Naive thymus-derived CD4-positive, alpha-beta T cell (primary cell): ENCODE measurements around the gene DHX57. TPM values are rescaled to one million over a fixed set of nuclear protein-coding genes. Genes with fewer than 3 reads are reported as not detected.
"Not testable (repeated sequence)": the region's sequence is repeated elsewhere in the genome, so short reads cannot be mapped to it uniquely, and the experiment has no call there.

Experiments used
- ATAC-seq: fragments of 150-1000 bp; cut with Tn5 transposase; 2 replicates; pipeline ENCODE4 v1.10.0; 2021; ENCODE audit warnings: mild to moderate bottlenecking, moderate library complexity
- CTCF ChIA-PET: fragments of 350-600 bp; sonication (Branson Sonifier 250); formaldehyde crosslinking; loops from one replicate; lab custom pipeline; 2021; ENCODE audit warnings: antibody characterized with exemption; lab: Charles Lee
- POLR2A ChIA-PET: fragments of 350-600 bp; sonication (Branson Sonifier 250); formaldehyde crosslinking; loops from one replicate; lab custom pipeline; 2021; ENCODE audit warnings: antibody characterized with exemption, inconsistent platforms; lab: Charles Lee
- DNase-seq, 9 donors: peaks; one replicate each; pipeline versions ENCODE4 v3.0.0 to v3.0.0-alpha.2; 2020 to 2022; ENCODE audit warnings: mixed read lengths in 1 of 9
- H3K27ac ChIP-seq: one replicate; pipeline ENCODE4 v1.7.0; 2013; ENCODE audit warnings: mild to moderate bottlenecking, low read depth, low read length, moderate library complexity
- H3K27me3 ChIP-seq, 2 donors: one replicate each; pipeline ENCODE4 v1.7.0; 2013; ENCODE audit warnings: low read length in 2 of 2, mild to moderate bottlenecking in 2 of 2, moderate library complexity in 2 of 2; ENCODE audit not compliant: control insufficient read depth in 2 of 2, insufficient read depth in 2 of 2
- H3K36me3 ChIP-seq, 3 experiments: 1 replicate in 2 of 3; 2 replicates in 1 of 3; pipeline ENCODE4 v1.7.0; 2013; ENCODE audit warnings: low read length in 3 of 3, mild to moderate bottlenecking in 3 of 3, moderate library complexity in 1 of 3; ENCODE audit not compliant: insufficient read depth in 3 of 3, control insufficient read depth in 2 of 3
- H3K4me1 ChIP-seq, 2 donors: one replicate each; pipeline ENCODE4 v1.7.0; 2013; ENCODE audit warnings: low read length in 2 of 2, mild to moderate bottlenecking in 2 of 2, moderate library complexity in 1 of 2; ENCODE audit not compliant: control insufficient read depth in 2 of 2, insufficient read depth in 2 of 2
- H3K4me3 ChIP-seq: 2 replicates; pipeline ENCODE4 v1.7.0; 2013; ENCODE audit warnings: mild to moderate bottlenecking, low read length
- H3K9me3 ChIP-seq, 3 experiments: 1 replicate in 2 of 3; 2 replicates in 1 of 3; pipeline ENCODE4 v1.7.0; 2013; ENCODE audit warnings: low read length in 3 of 3; ENCODE audit not compliant: control insufficient read depth in 2 of 3
- H3K27ac Mint-ChIP-seq, 9 donors: one replicate each; pipeline ENCODE4 v1.8.0; 2020 to 2022; ENCODE audit warnings: mixed read lengths in 9 of 9, mild to moderate bottlenecking in 8 of 9, moderate library complexity in 5 of 9, inconsistent platforms in 2 of 9
- H3K27me3 Mint-ChIP-seq, 5 donors: one replicate each; pipeline ENCODE4 v1.8.0; 2021 to 2022; ENCODE audit warnings: mixed read lengths in 5 of 5, mild to moderate bottlenecking in 1 of 5
- H3K36me3 Mint-ChIP-seq, 5 donors: one replicate each; pipeline ENCODE4 v1.8.0; 2020 to 2022; ENCODE audit warnings: mixed read lengths in 5 of 5, mild to moderate bottlenecking in 3 of 5, inconsistent platforms in 1 of 5
- H3K4me1 Mint-ChIP-seq, 7 donors: one replicate each; pipeline ENCODE4 v1.8.0; 2020 to 2022; ENCODE audit warnings: mixed read lengths in 7 of 7, mild to moderate bottlenecking in 3 of 7, inconsistent platforms in 1 of 7
- H3K4me3 Mint-ChIP-seq, 10 donors: one replicate each; pipeline ENCODE4 v1.8.0; 2020 to 2022; ENCODE audit warnings: mild to moderate bottlenecking in 10 of 10, mixed read lengths in 10 of 10, moderate library complexity in 6 of 10, inconsistent platforms in 2 of 10
- H3K9me3 Mint-ChIP-seq, 11 donors: one replicate each; pipeline ENCODE4 v1.8.0; 2020 to 2022; ENCODE audit warnings: mixed read lengths in 11 of 11, mild to moderate bottlenecking in 4 of 11, inconsistent platforms in 1 of 11, moderate library complexity in 1 of 11
- intact Hi-C, 2 donors: fragments of 100-400 bp; cut with micrococcal nuclease; formaldehyde crosslinking; loops; one replicate each; pipeline ENCODE4 v1.15.1; 2023
- polyA plus RNA-seq, 2 donors: library from polyadenylated mRNA; unstranded; fragments of 300-500 nt; fragmentation: Illumina TruSeq; gene quantifications; one replicate each; pipeline ENCODE4 v1.2.3, GENCODE V29; 2021
- total RNA-seq, 6 experiments: library from RNA in 5 of 6; stranded (reverse) in 5 of 6; gene quantifications; 1 replicate in 5 of 6; 2 replicates in 1 of 6; pipeline ENCODE4 v1.2.3 and lab custom pipeline; 2021 to 2026

DHX57 gene
- total and polyA plus RNA-seq, 7 experiments from 2014 or later = 8.8 to 19.8 (median 17.9) TPM

DNA sequence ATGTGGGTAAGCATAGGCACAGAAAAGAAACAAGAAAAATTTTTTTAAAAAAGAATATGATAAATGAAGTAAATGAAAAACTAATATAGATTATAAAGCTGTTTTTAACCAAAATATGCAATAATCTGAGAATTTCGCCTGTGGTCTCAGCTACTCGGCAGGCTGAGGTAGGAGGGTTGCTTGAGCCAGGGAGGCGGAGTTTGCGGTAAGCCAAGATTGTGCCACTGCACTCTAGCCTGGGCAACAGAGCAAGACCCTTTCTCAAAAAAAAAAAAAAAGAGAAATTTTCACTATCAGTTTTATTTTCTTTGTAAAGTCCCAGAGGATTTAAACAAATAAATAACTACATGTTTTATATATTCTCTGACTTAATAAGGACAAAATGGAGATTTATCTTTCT is 47.3 kb downstream of the DHX57 start:
- CTCF ChIA-PET = no interaction called here
- H3K4me1 ChIP-seq = no peaks in the 10 kb centered on the region
- POLR2A ChIA-PET = no interaction called here
- Mint-ChIP-seq H3K4me1 (peaks cover 0 to 5% (median 0%) of the 10 kb centered on the region in 7 donors), H3K9me3 (no peaks in the 10 kb centered on the region), H3K4me3 (no peak overlapping the region), H3K27me3 (no peaks in the 10 kb centered on the region), H3K36me3 (peaks cover 12 to 34% (median 14%) of the 10 kb centered on the region in 5 donors), H3K27ac (no peak overlapping the region)
- H3K9me3 ChIP-seq = no peaks in the 10 kb centered on the region
- DNase-seq (no peak), ATAC-seq (no peak)
- no peak overlapping the region for H3K27ac ChIP-seq
- no peak overlapping the region for H3K4me3 ChIP-seq
- H3K27me3 ChIP-seq = no peaks in the 10 kb centered on the region
- peaks cover 0 to 32% (median 6%) of the 10 kb centered on the region in 3 experiments for H3K36me3 ChIP-seq
- intact Hi-C loops = no loop called here

DNA sequence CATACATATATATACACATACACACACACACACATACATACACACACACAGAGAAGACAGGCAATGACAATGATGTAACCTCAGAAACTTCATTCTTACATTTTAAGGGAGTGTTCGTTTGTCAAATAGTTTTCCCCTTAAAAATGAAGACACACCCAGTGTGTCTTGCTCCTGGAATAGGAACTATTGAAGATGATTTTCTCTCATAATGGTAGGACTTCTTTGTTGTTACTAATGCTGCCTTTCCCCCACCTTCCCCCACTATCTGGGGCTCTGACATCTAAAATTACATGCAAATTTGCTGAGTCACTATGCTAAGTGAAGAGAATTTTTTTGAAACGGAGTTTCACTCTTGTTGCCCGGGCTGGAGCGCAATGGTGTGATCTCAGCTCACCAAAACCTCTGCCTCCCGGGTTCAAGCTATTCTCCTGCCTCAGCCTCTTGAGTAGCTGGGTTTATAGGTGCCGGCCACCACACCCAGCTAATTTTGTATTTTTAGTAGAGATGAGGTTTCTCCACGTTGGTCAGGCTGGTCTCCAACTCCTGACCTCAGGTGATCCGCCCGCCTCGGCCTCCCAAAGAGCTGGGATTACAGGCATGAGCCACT is 48.1 kb downstream of the DHX57 start:
- peak; percentile 16 for ATAC-seq
- CTCF ChIA-PET, H3K4me3 Mint-ChIP-seq, H3K27ac ChIP-seq, H3K4me1 Mint-ChIP-seq, H3K4me1 ChIP-seq, H3K27me3 Mint-ChIP-seq, H3K27me3 ChIP-seq, DNase-seq, H3K9me3 ChIP-seq, POLR2A ChIA-PET, H3K9me3 Mint-ChIP-seq, H3K4me3 ChIP-seq, intact Hi-C loops: not testable (repeated sequence)
- H3K36me3 Mint-ChIP-seq = peaks cover 13 to 37% (median 20%) of the 10 kb centered on the region in 5 donors
- peaks cover 0 to 34% (median 6%) of the 10 kb centered on the region in 3 experiments for H3K36me3 ChIP-seq
- H3K27ac Mint-ChIP-seq = peak overlapping the region in 1 of 9 donors; percentile 16

DNA sequence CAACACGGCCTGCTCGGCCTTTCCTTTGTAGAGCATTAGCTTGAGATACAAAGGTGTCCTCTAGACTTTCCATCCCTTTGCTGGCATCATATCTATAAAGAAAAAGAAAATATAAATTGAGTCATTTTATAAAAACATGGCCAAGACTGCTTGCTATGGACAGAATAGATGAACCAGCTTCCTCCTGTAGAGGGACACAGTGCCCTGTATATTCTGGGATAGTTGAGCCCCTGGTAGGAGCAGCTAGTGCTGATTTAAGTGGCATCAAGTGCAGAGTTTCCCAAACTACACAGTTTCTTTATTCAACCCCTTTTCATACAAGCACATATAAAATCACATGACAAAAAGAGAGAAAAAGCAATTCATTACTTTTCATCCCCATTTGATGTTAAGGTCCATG is 49.8 kb downstream of the DHX57 start:
- CTCF ChIA-PET = interaction anchor here (0.7 kb wide), 1 partner anchor 55 kb away, joined by 3 read pairs; no protein-coding TSS in a partner anchor

DNA sequence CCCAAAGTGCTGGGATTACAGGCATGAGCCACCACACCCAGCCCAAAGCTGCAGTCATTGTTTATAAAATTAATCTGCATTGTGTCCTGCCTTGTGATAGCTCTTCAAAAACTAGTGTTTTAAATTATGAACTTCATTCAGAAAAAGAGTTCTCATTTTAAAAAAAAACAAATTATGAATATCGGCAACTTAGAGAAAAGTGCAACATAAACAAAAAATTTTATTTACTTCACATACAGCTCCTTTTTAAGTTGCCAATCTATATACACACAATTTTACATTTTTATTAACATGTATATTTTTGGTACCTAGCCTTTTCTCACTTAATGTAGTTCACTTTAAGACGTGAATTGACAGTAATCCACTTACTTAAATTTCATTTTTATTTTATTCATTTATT is 50.8 kb downstream of the DHX57 start:
- Mint-ChIP-seq H3K36me3 (peaks cover 18 to 56% (median 28%) of the 10 kb centered on the region in 5 donors), H3K9me3 (no peaks in the 10 kb centered on the region), H3K4me3 (no peak overlapping the region), H3K4me1 (peaks cover 0 to 5% (median 0%) of the 10 kb centered on the region in 7 donors), H3K27me3 (no peaks in the 10 kb centered on the region), H3K27ac (no peak overlapping the region)
- DNase-seq (no peak), ATAC-seq (no peak)
- Histone ChIP-seq H3K36me3 (peaks cover 0 to 33% (median 6%) of the 10 kb centered on the region in 3 experiments), H3K27ac (no peak overlapping the region), H3K9me3 (no peaks in the 10 kb centered on the region), H3K27me3 (no peaks in the 10 kb centered on the region), H3K4me1 (no peaks in the 10 kb centered on the region), H3K4me3 (no peak overlapping the region)
- POLR2A ChIA-PET = interaction anchor here (0.7 kb wide), 1 partner anchor 116 kb away, joined by 4 read pairs; no protein-coding TSS in a partner anchor
- CTCF ChIA-PET = interaction anchor here (1.0 kb wide), 1 partner anchor 288 kb away, joined by 3 read pairs; no protein-coding TSS in a partner anchor
- intact Hi-C loops = no loop called here

More for the DNA sequence above, 49.8 kb downstream of the DHX57 start:
- no peaks in the 10 kb centered on the region for H3K9me3 ChIP-seq
- H3K27ac ChIP-seq = no peak overlapping the region
- Mint-ChIP-seq H3K27me3 (no peaks in the 10 kb centered on the region), H3K9me3 (no peaks in the 10 kb centered on the region), H3K36me3 (peaks cover 16 to 48% (median 24%) of the 10 kb centered on the region in 5 donors), H3K4me1 (peaks cover 0 to 5% (median 0%) of the 10 kb centered on the region in 7 donors), H3K27ac (no peak overlapping the region), H3K4me3 (no peak overlapping the region)
- ATAC-seq (no peak), DNase-seq (no peak)
- POLR2A ChIA-PET = no interaction called here
- no peaks in the 10 kb centered on the region for H3K4me1 ChIP-seq
- no peak overlapping the region for H3K4me3 ChIP-seq
- intact Hi-C loops = no loop called here
- no peaks in the 10 kb centered on the region for H3K27me3 ChIP-seq
- peaks cover 0 to 36% (median 6%) of the 10 kb centered on the region in 3 experiments for H3K36me3 ChIP-seq

DNA sequence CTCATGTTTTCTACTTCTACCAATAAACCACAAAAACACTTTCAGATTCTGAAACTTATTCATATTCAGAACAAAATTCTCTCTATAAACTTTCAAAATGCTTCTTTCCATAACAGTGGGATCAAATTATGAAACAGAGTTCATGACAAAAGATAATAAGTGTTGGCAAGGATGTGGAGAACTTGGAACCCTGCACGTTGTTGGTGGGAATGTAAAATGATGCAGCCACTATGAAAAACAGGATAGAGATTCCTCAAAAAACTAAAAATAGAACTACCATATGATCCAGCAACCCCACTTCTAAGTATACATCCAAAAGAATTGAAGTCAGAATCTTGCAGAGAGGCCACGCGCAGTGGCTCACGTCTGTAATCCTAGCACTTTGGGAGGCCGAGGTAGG is 52.3 kb downstream of the DHX57 start:
- POLR2A ChIA-PET = no interaction called here

DNA sequence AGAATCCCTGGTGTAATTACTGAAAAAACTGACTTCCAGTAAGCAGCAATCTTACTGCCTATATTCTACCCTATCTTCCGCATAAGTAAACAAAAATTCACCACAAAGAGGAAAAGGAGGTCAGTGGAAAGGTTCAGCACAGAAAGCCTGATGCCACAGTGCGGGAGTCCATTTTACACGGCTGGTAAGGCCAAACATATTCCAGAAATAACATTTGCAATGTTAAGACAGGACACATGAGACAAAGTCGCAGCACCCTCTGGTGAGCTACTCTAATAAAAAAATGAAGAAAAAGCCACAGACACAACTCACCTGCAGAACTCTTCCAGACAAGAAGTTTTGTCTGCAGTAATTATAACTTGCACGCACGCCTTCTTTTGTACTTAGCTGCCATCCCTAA is 57.2 kb downstream of the DHX57 start:
- H3K27ac ChIP-seq = no peak overlapping the region
- DNase-seq = no peak
- Mint-ChIP-seq H3K4me1 (peaks cover 0 to 1% (median 0%) of the 10 kb centered on the region in 7 donors), H3K27ac (no peak overlapping the region), H3K4me3 (no peak overlapping the region), H3K36me3 (peaks cover 20 to 61% (median 36%) of the 10 kb centered on the region in 5 donors), H3K27me3 (no peaks in the 10 kb centered on the region), H3K9me3 (no peaks in the 10 kb centered on the region)
- H3K27me3 ChIP-seq = no peaks in the 10 kb centered on the region
- H3K4me1 ChIP-seq = no peaks in the 10 kb centered on the region
- peaks cover 0 to 49% (median 0%) of the 10 kb centered on the region in 3 experiments for H3K36me3 ChIP-seq
- ChIA-PET POLR2A (no interaction called here), CTCF (no interaction called here)
- H3K9me3 ChIP-seq = no peaks in the 10 kb centered on the region
- no peak for ATAC-seq
- intact Hi-C loops = no loop called here
- H3K4me3 ChIP-seq = no peak overlapping the region

More for the DNA sequence above, 52.3 kb downstream of the DHX57 start:
- Histone ChIP-seq H3K4me1 (no peaks in the 10 kb centered on the region), H3K9me3 (no peaks in the 10 kb centered on the region), H3K27me3 (no peaks in the 10 kb centered on the region), H3K27ac (no peak overlapping the region), H3K36me3 (peaks cover 0 to 45% (median 6%) of the 10 kb centered on the region in 3 experiments), H3K4me3 (no peak overlapping the region)
- H3K4me1 Mint-ChIP-seq = peaks cover 0 to 5% (median 0%) of the 10 kb centered on the region in 7 donors
- intact Hi-C loops = no loop called here
- ATAC-seq (no peak), DNase-seq (no peak)
- H3K4me3 Mint-ChIP-seq = no peak overlapping the region
- peaks cover 26 to 67% (median 38%) of the 10 kb centered on the region in 5 donors for H3K36me3 Mint-ChIP-seq
- H3K27me3 Mint-ChIP-seq = no peaks in the 10 kb centered on the region
- no peak overlapping the region for H3K27ac Mint-ChIP-seq
- H3K9me3 Mint-ChIP-seq = no peaks in the 10 kb centered on the region
- CTCF ChIA-PET = no interaction called here

DNA sequence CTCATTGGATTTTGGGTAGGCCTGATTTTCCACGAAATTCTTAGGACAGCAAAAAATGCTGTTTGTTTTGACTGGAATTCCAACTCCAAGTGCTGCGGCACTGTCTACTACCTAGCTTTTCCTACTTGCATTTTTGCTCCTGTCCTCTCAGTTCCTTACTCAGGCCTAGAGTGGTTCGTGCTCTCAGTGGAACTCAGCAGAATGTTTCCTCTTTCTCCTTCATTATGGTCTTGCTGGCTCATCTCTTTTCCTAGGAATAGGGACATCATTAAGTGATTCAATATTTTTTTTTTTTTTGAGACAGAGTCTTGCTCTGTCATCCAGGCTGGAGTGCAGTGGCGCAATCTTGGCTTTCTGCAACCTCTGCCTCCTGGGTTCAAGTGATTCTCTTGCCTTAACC is 59.8 kb downstream of the DHX57 start:
- no peaks in the 10 kb centered on the region for H3K9me3 Mint-ChIP-seq
- ATAC-seq (no peak), DNase-seq (no peak)
- Histone ChIP-seq H3K36me3 (peaks cover 0 to 57% (median 0%) of the 10 kb centered on the region in 3 experiments), H3K4me3 (no peak overlapping the region), H3K27me3 (no peaks in the 10 kb centered on the region), H3K4me1 (no peaks in the 10 kb centered on the region), H3K9me3 (no peaks in the 10 kb centered on the region), H3K27ac (no peak overlapping the region)
- CTCF ChIA-PET = no interaction called here
- POLR2A ChIA-PET = no interaction called here
- no peak overlapping the region for H3K27ac Mint-ChIP-seq
- no peak overlapping the region for H3K4me3 Mint-ChIP-seq
- H3K27me3 Mint-ChIP-seq = no peaks in the 10 kb centered on the region
- intact Hi-C loops = no loop called here
- peaks cover 0 to 1% (median 0%) of the 10 kb centered on the region in 7 donors for H3K4me1 Mint-ChIP-seq
- H3K36me3 Mint-ChIP-seq = peaks cover 13 to 53% (median 28%) of the 10 kb centered on the region in 5 donors
